IPS-11a (cell line): ENCODE measurements around the gene OMA1.

Source experiments
- H3K4me3 ChIP-seq: one replicate; pipeline ENCODE4 v1.5.1; 2013; ENCODE audit warnings: low read depth, low read length, control low read depth

Gene OMA1

GRCh38 chr1:58465176-58465575 is 81.3 kb downstream of the OMA1 start:
- no peak overlapping the region for H3K4me3 ChIP-seq

- no peak overlapping the region for H3K4me3 ChIP-seq
These were observed 86.1 kb downstream of the OMA1 start for GRCh38 chr1:58460469-58460868.

GRCh38 chr1:58459911-58460310 is 86.6 kb downstream of the OMA1 start:
- no peak overlapping the region for H3K4me3 ChIP-seq

- H3K4me3 ChIP-seq, result no peak overlapping the region
These were observed 89.4 kb downstream of the OMA1 start for GRCh38 chr1:58457023-58457635.

- H3K4me3 ChIP-seq, result no peak overlapping the region
These were observed 90.1 kb downstream of the OMA1 start for GRCh38 chr1:58456470-58456869.

GRCh38 chr1:58454807-58455206 is 91.7 kb downstream of the OMA1 start:
- no peak overlapping the region for H3K4me3 ChIP-seq

- H3K4me3 ChIP-seq, result no peak overlapping the region
These were observed 92.1 kb downstream of the OMA1 start for GRCh38 chr1:58454385-58454784.

- no peak overlapping the region for H3K4me3 ChIP-seq
These were observed 94.8 kb downstream of the OMA1 start for GRCh38 chr1:58451560-58452191.

GRCh38 chr1:58447886-58448285 is 98.6 kb downstream of the OMA1 start:
- no peak overlapping the region for H3K4me3 ChIP-seq

GRCh38 chr1:58447042-58447441 is 99.5 kb downstream of the OMA1 start:
- H3K4me3 ChIP-seq, result no peak overlapping the region

GRCh38 chr1:58446368-58446767 is 100.2 kb downstream of the OMA1 start:
- no peak overlapping the region for H3K4me3 ChIP-seq

GRCh38 chr1:58443986-58444868 is 102.3 kb downstream of the OMA1 start:
- no peak overlapping the region for H3K4me3 ChIP-seq

- no peak overlapping the region for H3K4me3 ChIP-seq
These were observed 104.4 kb downstream of the OMA1 start for GRCh38 chr1:58442114-58442513.

- no peak overlapping the region for H3K4me3 ChIP-seq
These were observed 104.8 kb downstream of the OMA1 start for GRCh38 chr1:58441699-58442098.

- H3K4me3 ChIP-seq, result no peak overlapping the region
These were observed 105.8 kb downstream of the OMA1 start for GRCh38 chr1:58440696-58441095.

- H3K4me3 ChIP-seq, result no peak overlapping the region
These were observed 106.6 kb downstream of the OMA1 start for GRCh38 chr1:58439946-58440345.

- no peak overlapping the region for H3K4me3 ChIP-seq
These were observed 108.1 kb downstream of the OMA1 start for GRCh38 chr1:58438468-58438867.

- no peak overlapping the region for H3K4me3 ChIP-seq
These were observed 108.9 kb downstream of the OMA1 start for GRCh38 chr1:58437623-58438022.

- H3K4me3 ChIP-seq, result no peak overlapping the region
These were observed 109.8 kb downstream of the OMA1 start for GRCh38 chr1:58436615-58437297.

GRCh38 chr1:58435376-58435775 is 111.2 kb downstream of the OMA1 start:
- no peak overlapping the region for H3K4me3 ChIP-seq

- H3K4me3 ChIP-seq, result no peak overlapping the region
These were observed 111.9 kb downstream of the OMA1 start for GRCh38 chr1:58434607-58435006.
